ENCODE results near the gene ZNF316. TPM values are rescaled to one million over a fixed set of nuclear protein-coding genes. Genes with fewer than 3 reads are reported as not detected.

ZNF316 gene
- total and polyA plus RNA-seq, 7 donors: 3.6 to 49.6 (median 12.5) TPM

- peaks cover 11 to 97% (median 45%) of the 10 kb centered on the region in 4 donors for H3K36me3 ChIP-seq
- no peak overlapping the region for H3K4me3 ChIP-seq
- no peaks in the 10 kb centered on the region for H3K27me3 ChIP-seq
- 95 to 97% methylated on average over 17 of the region's 17 CpGs for WGBS, 2 donors
- no peak for DNase-seq
- no peak for TF ChIP-seq POLR2A (IDR thresholded peaks at IDR 0.05)
- no peak for TF ChIP-seq EP300 (IDR thresholded peaks at IDR 0.05)
- TF ChIP-seq POLR2AphosphoS5 (IDR thresholded peaks at IDR 0.05): no peak
- no peak for TF ChIP-seq CTCF (IDR thresholded peaks at IDR 0.05)
- intact Hi-C loops (cut with DNase I): no loop called here
- H3K9me3 ChIP-seq: no peaks in the 10 kb centered on the region
- no peak overlapping the region for H3K27ac ChIP-seq
- H3K4me1 ChIP-seq: no peaks in the 10 kb centered on the region
Observed at GRCh38 chr7:6648066-6648814, 11.1 kb downstream of the ZNF316 start.

GRCh38 chr7:6648815-6649104 lies 11.6 kb downstream of the ZNF316 start:
- no peak overlapping the region for H3K4me3 ChIP-seq
- WGBS, 2 donors: 95 to 96% methylated on average over 5 of the region's 5 CpGs
- H3K27me3 ChIP-seq: no peaks in the 10 kb centered on the region
- H3K9me3 ChIP-seq: no peaks in the 10 kb centered on the region
- intact Hi-C loops (cut with DNase I): no loop called here
- no peak for TF ChIP-seq CTCF (IDR thresholded peaks at IDR 0.05)
- no peak for TF ChIP-seq EP300 (IDR thresholded peaks at IDR 0.05)
- no peak for TF ChIP-seq POLR2A (IDR thresholded peaks at IDR 0.05)
- TF ChIP-seq POLR2AphosphoS5 (IDR thresholded peaks at IDR 0.05): no peak
- H3K4me1 ChIP-seq: no peaks in the 10 kb centered on the region
- no peak overlapping the region for H3K27ac ChIP-seq
- H3K36me3 ChIP-seq: peaks cover 11 to 93% (median 42%) of the 10 kb centered on the region in 4 donors
- DNase-seq: no peak

GRCh38 chr7:6649241-6649961 lies 12.3 kb downstream of the ZNF316 start:
- Histone ChIP-seq H3K4me1 (no peaks in the 10 kb centered on the region), H3K9me3 (no peaks in the 10 kb centered on the region), H3K36me3 (peaks cover 11 to 93% (median 42%) of the 10 kb centered on the region in 4 donors), H3K27me3 (no peaks in the 10 kb centered on the region), H3K27ac (no peak overlapping the region), H3K4me3 (no peak overlapping the region)
- intact Hi-C loops (cut with DNase I): no loop called here
- TF ChIP-seq CTCF (IDR thresholded peaks at IDR 0.05) (no peak), POLR2AphosphoS5 (IDR thresholded peaks at IDR 0.05) (no peak), EP300 (IDR thresholded peaks at IDR 0.05) (no peak)
- WGBS, 2 donors: 88 to 94% methylated on average over 13 of the region's 13 CpGs
- DNase-seq: peak; percentile 60

GRCh38 chr7:6650086-6650485 lies 13.0 kb downstream of the ZNF316 start:
- TF ChIP-seq POLR2A (IDR thresholded peaks at IDR 0.05): no peak
- TF ChIP-seq POLR2AphosphoS5 (IDR thresholded peaks at IDR 0.05): no peak
- TF ChIP-seq CTCF (IDR thresholded peaks at IDR 0.05): no peak
- no peak for TF ChIP-seq EP300 (IDR thresholded peaks at IDR 0.05)
- intact Hi-C loops (cut with DNase I): no loop called here
- H3K4me3 ChIP-seq: no peak overlapping the region
- H3K4me1 ChIP-seq: no peaks in the 10 kb centered on the region
- no peaks in the 10 kb centered on the region for H3K27me3 ChIP-seq
- DNase-seq: peak; percentile 46
- H3K36me3 ChIP-seq: peaks cover 11 to 93% (median 40%) of the 10 kb centered on the region in 4 donors
- H3K9me3 ChIP-seq: no peaks in the 10 kb centered on the region
- 96 to 97% methylated on average over 10 of the region's 10 CpGs for WGBS, 2 donors
- H3K27ac ChIP-seq: no peak overlapping the region
